HG02981 (cell line): ENCODE results near the gene MAP2K5.

ENCODE experiments used
- ATAC-seq: cut with Tn5 transposase; IDR thresholded peaks from one replicate; pipeline ENCODE4 v1.9.1; 2021; ENCODE audit warnings: mild to moderate bottlenecking, moderate library complexity; ENCODE audit not compliant: unreplicated experiment

MAP2K5 gene

GRCh38 chr15:67820992-67821783 lies 278.7 kb downstream of the MAP2K5 start:
- no peak for ATAC-seq

- ATAC-seq = no peak
Measured at GRCh38 chr15:67821784-67822440, 279.4 kb downstream of the MAP2K5 start.

GRCh38 chr15:67822537-67823313 lies 280.2 kb downstream of the MAP2K5 start:
- ATAC-seq = no peak

GRCh38 chr15:67823314-67824196 lies 281.1 kb downstream of the MAP2K5 start:
- ATAC-seq = no peak

GRCh38 chr15:67824197-67824968 lies 281.9 kb downstream of the MAP2K5 start:
- ATAC-seq = no peak

GRCh38 chr15:67824976-67825880 lies 282.7 kb downstream of the MAP2K5 start, which contains the start of gene SKOR1:
Gene SKOR1, plus strand, starts transcription at chr15:67825509. Its CDS starts 94 bp downstream, at chr15:67825603.
- no peak for ATAC-seq

- no peak for ATAC-seq
Measured at GRCh38 chr15:67825881-67826716, 283.6 kb downstream of the MAP2K5 start.

- ATAC-seq = no peak
Measured at GRCh38 chr15:67826717-67827561, 284.4 kb downstream of the MAP2K5 start.

GRCh38 chr15:67827562-67828277 lies 285.2 kb downstream of the MAP2K5 start:
- no peak for ATAC-seq

GRCh38 chr15:67828278-67828968 lies 285.9 kb downstream of the MAP2K5 start:
- ATAC-seq = no peak

- no peak for ATAC-seq
Measured at GRCh38 chr15:67828969-67829646, 286.6 kb downstream of the MAP2K5 start.

GRCh38 chr15:67829647-67830504 lies 287.4 kb downstream of the MAP2K5 start:
- no peak for ATAC-seq

- no peak for ATAC-seq
Measured at GRCh38 chr15:67831363-67831762, 288.9 kb downstream of the MAP2K5 start.

- no peak for ATAC-seq
Measured at GRCh38 chr15:67832031-67832551, 289.6 kb downstream of the MAP2K5 start.
